GM21723 (cell line): ENCODE measurements around the gene KRT83.
"Not testable (repeated sequence)": the region's sequence is repeated elsewhere in the genome, so short reads cannot be mapped to it uniquely, and the experiment has no call there.

Experiments used
- ATAC-seq: cut with Tn5 transposase; IDR thresholded peaks from one replicate; pipeline ENCODE4 v1.9.1; 2021; ENCODE audit warnings: mild to moderate bottlenecking, moderate library complexity; ENCODE audit not compliant: unreplicated experiment

The KRT83 gene

GRCh38 chr12:52333321-52333720 is 12.1 kb upstream of the KRT83 start:
- no peak for ATAC-seq

- no peak for ATAC-seq
These were observed 11.2 kb upstream of the KRT83 start for GRCh38 chr12:52332381-52332780.

GRCh38 chr12:52331833-52332232 is 10.6 kb upstream of the KRT83 start:
- ATAC-seq = no peak

- ATAC-seq = no peak
These were observed 9.8 kb upstream of the KRT83 start for GRCh38 chr12:52331039-52331438.

GRCh38 chr12:52327830-52328500 is 6.8 kb upstream of the KRT83 start:
- ATAC-seq = no peak

GRCh38 chr12:52327052-52327829 is 6.0 kb upstream of the KRT83 start:
- ATAC-seq = peak; percentile 92

- no peak for ATAC-seq
These were observed 2.9 kb upstream of the KRT83 start for GRCh38 chr12:52324153-52324444.

GRCh38 chr12:52323416-52324152 is 2.4 kb upstream of the KRT83 start:
- no peak for ATAC-seq

- ATAC-seq = no peak
These were observed 1.8 kb upstream of the KRT83 start for GRCh38 chr12:52323001-52323400.

- no peak for ATAC-seq
These were observed 871 bp upstream of the KRT83 start for GRCh38 chr12:52322069-52322468.

GRCh38 chr12:52321418-52321817 is 220 bp upstream of the KRT83 start:
- no peak for ATAC-seq

GRCh38 chr12:52319097-52319496 is 2.1 kb downstream of the KRT83 start:
- ATAC-seq = no peak

GRCh38 chr12:52318241-52318990 is 2.8 kb downstream of the KRT83 start:
- no peak for ATAC-seq

GRCh38 chr12:52317468-52318052 is 3.6 kb downstream of the KRT83 start:
- ATAC-seq = no peak

- ATAC-seq = no peak
These were observed 4.5 kb downstream of the KRT83 start for GRCh38 chr12:52316701-52317100.

GRCh38 chr12:52316290-52316689 is 4.9 kb downstream of the KRT83 start:
- no peak for ATAC-seq

GRCh38 chr12:52315721-52316120 is 5.5 kb downstream of the KRT83 start:
- ATAC-seq = not testable (repeated sequence)

- ATAC-seq = no peak
These were observed 6.7 kb downstream of the KRT83 start for GRCh38 chr12:52314511-52314910.

- no peak for ATAC-seq
These were observed 7.3 kb downstream of the KRT83 start for GRCh38 chr12:52313926-52314325.

- no peak for ATAC-seq
These were observed 7.7 kb downstream of the KRT83 start for GRCh38 chr12:52313461-52313860.

- ATAC-seq = no peak
These were observed 9.1 kb downstream of the KRT83 start for GRCh38 chr12:52312086-52312485.
